NCI-H2196 (cell line): Measurements from ENCODE around the gene MICAL2.
A peak's percentile ranks its signal among the peaks of the same experiment; 100 is the strongest.

Experiments
- DNase-seq: peaks from one replicate; lab custom pipeline; 2025; ENCODE audit not compliant: unreplicated experiment; lab: John Stamatoyannopoulos, UW

MICAL2 gene, protein sequence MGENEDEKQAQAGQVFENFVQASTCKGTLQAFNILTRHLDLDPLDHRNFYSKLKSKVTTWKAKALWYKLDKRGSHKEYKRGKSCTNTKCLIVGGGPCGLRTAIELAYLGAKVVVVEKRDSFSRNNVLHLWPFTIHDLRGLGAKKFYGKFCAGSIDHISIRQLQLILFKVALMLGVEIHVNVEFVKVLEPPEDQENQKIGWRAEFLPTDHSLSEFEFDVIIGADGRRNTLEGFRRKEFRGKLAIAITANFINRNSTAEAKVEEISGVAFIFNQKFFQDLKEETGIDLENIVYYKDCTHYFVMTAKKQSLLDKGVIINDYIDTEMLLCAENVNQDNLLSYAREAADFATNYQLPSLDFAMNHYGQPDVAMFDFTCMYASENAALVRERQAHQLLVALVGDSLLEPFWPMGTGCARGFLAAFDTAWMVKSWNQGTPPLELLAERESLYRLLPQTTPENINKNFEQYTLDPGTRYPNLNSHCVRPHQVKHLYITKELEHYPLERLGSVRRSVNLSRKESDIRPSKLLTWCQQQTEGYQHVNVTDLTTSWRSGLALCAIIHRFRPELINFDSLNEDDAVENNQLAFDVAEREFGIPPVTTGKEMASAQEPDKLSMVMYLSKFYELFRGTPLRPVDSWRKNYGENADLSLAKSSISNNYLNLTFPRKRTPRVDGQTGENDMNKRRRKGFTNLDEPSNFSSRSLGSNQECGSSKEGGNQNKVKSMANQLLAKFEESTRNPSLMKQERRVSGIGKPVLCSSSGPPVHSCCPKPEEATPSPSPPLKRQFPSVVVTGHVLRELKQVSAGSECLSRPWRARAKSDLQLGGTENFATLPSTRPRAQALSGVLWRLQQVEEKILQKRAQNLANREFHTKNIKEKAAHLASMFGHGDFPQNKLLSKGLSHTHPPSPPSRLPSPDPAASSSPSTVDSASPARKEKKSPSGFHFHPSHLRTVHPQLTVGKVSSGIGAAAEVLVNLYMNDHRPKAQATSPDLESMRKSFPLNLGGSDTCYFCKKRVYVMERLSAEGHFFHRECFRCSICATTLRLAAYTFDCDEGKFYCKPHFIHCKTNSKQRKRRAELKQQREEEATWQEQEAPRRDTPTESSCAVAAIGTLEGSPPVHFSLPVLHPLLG

DNA sequence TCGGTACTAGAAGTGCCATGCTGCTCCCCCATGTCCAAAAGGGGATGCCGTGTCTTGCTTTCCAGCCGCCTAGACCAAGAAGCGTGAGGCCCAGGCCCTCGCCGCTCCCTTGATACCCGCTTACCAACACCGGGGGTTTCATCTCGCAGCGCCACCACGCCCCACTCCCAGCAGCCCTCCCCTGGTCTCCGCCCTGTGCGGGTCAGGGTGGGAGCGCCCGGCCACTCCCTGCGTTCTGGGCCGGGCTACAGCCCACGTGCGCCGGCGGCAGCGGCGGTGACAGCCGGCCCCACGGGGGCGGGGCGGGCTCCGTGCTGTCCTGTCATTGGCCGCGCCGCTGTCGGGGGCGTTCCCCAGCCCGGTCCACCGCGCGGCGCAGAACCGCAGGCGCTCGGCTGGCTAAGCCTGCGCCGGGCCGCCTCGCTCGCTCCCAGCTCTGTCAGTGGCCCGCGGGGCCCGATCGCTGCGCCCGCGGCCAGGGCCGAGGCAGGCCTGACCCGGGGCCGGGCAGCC is at the start of gene MICAL2:
MICAL2 (plus strand) TSS at position 390 of the 513 bp plus-strand sequence. CDS start 51,566 bp downstream, outside the sequence.
- peak; percentile 92 for DNase-seq

DNA sequence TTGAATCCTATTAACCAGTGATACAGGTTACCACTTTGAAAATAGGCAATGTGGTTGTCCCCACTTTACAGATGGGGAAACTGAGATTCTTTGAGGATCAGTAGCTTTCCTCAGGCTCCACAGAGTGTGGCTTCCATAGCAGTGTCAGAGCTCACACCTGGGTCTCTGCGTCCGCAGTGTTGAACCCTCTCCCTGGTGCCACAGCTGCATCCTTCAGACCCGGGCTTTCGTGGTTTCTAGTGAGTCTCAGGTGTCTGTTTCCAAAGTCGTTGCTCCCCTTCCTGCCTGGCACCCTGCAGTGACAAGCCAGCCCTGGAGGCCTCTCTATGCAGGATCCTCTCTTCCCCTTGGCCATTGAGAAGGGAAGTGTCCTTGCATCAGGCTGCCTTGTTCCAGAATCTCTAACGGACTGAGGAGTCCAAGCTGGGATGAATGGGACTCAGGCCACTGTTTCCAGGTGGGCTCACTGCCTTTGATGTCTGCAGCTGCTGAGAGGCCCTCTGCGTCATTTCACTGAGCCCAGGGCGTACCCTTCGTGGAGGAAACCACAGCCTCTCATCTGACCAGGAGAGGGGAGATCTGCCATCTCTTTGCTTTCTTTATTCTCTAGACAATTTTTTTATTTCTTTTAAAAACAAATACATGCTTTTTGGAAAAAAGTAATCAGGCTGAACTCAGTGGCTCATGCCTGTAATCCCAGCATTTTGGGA is 48.4 kb upstream of the MICAL2 start:
- DNase-seq = no peak

DNA sequence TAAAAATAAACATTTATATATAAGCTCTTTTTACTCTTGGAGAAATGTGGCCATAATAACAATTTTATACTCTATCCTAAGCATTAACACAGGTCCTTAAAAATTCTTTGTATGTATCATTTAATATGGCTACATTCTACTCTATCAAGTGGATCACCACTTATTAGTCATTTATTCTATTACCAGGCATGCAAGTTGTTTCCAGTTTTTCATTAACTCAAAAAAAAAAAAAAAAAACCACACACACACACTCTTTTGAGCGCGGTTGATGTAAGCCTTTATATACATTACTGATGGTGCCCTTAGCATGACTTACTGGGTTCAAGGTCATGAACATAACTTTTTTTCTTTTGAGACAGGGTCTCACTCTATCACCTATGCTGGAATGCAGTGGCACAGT is 47.1 kb upstream of the MICAL2 start:
- no peak for DNase-seq

DNA sequence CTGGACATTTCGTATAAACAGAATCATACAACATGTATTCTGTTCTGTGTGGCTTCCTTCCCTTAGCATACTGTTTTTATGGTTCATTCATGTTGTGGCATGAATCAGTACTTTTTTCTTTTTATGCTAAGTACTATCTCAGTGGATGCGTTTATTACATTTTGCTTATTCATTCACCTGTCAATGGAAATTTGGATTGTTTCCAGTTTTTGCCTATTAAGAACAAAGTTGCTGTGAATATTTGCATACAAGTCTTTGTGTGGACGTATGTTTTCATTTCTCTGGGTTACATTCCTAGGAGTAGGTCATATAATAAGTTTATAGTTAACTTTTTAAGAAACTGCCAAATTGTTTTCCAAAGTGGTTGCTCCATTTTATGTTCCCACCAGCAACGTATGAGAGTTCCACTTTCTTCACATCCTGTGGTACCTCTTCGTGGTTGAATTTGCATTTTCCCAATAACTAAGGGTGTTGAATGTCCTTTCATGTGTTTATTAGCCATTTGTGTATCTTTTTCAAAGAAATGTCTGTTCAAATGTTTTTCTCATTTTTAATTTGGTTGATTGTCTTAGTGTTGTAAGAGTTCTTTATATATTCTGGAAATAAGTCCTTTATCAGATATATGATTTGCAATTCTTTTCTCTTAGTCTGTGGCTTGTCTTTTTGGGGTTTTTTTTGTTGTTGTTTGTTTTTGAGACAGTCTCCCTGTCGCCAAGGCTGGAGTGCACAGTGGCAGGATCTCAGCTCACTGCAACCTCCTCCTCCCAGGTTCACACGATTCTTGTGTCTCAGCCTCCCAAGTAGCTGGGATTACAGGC is 46.0 kb upstream of the MICAL2 start:
- no peak for DNase-seq

DNA sequence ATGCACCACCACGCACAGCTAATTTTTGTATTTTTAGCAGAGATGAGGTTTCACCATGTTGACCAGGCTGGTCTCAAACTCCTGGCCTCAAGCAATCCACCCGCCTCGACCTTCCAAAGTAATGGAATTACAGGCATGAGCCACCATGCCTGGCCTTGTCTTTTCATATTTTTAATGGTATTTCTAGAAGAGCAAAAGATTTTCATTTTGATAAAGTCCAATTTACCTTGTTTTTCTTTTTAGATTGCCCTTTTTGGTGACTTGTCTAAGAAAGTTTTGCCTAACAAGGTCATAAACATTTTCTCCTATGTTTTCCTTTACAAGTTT is 45.5 kb upstream of the MICAL2 start:
- DNase-seq = no peak

DNA sequence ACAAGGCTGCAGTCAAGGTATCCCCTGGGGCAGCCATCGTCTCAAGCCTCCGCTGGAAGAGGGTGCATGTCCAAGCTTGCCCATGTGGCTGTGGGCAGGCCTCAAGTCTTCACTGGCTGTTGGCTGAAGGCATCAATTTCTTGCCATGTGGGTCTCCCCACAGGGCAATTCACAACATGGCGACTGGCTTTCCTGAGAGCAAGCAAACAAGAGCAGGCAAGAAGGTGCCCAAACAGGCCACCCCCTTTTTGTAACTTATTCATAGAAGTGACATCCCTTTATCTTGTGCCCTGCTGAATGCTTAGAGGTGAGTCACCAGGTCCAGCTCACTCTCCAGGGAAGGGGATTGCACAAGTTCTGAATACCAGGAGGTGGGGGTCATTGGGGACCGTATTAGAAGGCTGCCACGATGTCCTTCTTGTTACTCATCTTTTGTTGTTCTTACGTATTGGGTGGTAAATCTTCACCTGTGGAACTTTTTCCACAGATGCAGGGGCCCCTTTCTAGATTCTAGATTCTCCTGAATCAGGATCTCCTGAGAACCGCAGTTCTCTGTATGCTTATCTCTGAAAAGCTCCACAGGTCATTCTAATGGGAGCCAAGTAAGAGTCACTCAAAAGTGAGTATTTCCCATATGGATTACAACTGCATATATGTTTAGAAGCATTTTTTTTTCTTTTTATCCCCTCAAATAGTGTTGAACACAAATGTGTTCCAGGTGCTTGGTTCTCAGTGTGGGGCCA is 44.2 kb upstream of the MICAL2 start:
- DNase-seq = no peak

DNA sequence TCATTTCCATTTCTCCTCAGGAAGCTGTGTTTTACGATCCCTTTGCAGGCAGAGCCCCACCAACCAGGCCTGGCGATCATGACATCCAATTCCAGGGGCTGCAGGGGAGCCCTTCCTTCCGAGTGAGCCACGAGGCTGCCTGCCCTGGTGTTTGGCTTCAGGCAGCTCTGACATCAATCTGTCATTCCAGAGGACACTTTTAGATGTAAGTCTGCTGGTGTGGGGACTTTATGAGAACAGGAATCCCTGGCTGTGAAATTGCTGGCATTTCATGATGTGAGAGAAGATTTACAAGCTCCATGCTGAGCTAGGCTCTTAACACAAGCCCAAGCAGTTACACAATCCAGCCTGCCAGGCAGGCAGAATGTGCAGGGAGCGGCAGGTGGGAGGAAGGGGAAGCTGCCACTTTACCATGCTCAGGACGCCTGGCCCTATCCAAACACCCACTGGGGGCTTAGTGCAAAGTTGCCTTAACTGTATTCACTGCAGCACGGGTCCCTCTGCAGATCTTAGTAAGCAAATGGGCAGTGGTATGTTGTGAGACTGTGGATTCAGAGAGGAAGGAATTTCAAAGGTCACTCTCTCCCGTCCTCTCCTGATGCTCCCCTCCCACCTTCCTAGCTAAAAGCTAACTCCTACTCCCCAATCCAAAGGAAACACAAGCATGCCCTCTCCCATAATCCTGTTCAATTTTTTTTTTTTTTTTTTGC is 43.4 kb upstream of the MICAL2 start:
- DNase-seq = peak; percentile 20

DNA sequence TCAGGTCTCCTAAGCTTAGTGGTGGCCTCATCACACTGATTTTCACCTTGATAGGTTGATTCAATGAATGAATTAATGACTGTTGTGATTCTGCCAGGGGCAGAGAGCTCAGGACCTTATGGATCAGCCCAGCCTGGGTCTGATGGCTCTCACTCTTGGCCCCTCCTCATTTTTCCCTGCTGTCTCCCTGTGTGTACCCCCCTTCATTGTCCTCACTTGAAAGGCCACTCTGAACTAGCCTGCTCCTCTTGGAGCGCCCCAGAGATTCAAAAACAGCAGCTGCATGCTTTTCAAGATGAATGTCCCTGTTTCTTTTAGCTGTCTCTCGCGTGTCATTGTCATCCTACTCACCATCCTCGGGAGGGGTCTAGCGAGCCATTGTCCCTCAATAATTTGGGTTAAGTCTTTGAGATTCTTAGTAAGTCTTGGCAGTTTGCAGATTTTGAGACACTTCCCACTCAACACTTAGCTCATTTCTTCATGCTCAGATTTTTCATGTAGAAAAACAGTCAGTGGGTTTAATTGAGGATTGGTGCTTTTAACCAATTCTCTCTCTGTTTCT is 42.5 kb upstream of the MICAL2 start:
- no peak for DNase-seq

DNA sequence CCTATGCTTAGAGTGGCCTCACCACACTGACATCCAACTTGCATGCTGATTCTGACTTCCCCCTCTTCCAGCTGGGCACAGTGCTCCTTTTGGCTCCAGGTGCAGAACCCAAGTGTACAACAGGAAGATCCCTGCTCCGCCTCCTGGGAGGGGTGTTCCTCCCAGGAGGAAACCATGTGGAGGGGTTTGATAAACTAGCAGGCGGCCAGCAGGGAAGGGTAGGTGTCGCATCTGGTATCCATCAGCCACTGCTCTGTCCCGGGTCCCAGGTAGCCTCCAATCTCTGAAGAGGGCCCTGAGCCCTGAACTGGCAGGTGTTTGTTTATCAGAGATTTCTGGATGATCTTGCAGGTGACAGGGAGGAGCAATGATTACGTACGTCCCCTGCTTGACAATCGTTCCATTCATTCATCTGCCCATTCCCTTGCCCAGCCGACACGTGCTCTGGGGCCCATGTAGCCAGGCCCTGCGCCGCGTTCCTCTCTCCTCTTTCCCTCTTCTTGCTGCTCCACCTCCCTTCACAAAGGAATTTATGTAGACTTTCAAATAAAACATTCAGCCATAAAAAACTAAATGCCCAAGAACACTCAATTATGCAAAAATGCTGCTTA is 41.2 kb upstream of the MICAL2 start:
- DNase-seq = no peak

DNA sequence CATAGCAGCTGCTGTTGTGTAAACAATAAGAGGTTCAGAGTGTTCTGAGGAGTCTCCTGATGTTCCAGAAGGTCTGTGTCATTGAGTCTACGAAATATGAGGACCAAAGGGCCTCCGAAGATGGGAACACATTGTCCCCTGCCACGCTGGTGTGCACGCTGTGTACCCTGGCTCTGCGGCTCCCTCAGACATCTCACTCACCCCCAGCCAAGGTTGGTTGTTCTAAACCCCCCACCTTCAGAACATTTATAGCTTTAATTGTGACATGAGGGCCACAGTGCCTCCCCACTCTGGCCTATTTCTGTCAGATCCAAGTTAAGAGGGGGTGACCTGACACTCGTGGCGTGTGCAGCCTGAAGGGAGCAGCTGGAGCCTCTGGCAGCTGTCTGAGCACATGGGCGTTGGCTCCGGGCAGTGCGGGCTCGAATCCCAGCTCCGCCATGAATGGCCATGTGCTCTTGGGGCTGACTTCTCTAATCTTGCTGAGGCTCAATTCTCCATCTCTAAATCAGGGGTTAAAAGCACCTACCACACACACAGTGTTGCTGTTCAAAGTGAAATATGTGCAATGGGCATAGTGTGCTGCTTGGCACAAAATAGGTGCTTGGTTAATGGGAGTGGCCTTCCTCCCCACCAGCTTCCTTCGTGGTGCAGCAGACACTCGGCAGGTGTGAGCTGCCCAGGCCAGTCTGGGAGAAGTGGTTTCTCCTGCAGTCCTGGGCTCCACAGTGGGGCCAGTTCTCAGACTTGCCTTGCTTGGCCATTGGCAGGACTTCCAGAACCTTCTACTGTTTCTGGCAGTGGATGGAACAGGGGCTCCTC is 39.7 kb upstream of the MICAL2 start:
- no peak for DNase-seq

DNA sequence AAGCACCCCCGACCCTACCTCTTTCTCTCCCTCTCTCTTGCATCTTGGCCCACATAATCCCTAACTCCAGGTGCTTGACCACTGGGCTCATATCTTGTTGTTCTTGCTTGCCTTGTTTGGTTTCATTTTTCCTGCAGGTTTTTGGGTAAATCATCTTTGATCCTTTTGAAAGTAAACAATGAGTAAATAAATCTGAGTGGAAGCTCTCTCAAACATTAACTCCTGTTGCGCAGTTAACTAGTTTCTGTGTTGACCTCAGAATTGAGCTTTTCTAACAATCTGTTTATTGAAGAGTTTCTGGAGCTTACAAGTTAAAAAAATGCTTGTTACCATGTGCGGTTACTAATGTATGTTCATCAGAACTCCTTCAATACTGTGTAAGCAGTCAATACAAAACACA is 38.8 kb upstream of the MICAL2 start:
- no peak for DNase-seq

DNA sequence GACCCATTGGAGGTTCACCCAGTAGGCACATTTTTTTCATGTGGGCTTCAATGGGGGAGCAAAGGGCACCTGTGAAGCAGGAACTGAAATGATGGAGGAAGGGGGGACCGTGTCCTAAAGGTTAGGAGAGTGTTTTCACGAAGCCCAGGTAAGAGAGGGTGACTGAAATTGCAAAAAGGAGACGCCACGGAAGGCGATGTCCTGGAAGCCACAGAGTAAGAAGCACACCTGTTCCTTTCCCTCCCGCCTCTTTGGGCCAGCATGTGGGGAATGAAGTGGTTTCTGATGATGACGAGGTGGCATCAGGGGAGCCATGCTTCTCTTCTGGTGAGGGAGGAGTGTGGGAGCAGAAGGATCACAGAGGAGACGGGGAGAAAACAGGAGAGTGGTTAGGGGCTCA is 37.0 kb upstream of the MICAL2 start:
- no peak for DNase-seq

DNA sequence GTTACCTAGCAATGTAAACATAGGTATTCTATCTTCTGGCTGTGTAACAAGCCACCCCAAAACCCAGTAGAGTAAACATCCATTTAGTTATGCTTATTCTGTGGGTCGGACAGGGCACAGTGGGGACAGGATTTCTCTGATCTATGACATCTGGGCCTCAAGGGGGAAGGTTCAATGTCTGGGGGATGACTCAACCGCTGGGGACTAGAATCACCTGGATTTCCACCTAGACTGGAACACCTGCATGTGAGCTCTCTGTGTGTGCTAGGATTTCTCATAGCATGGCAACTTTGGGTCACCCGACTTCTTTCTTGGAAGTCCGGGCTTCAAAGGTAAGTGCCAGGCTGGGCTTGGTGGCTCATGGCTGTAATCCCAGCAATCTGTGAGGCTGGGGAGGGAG is 36.5 kb upstream of the MICAL2 start:
- DNase-seq = no peak

DNA sequence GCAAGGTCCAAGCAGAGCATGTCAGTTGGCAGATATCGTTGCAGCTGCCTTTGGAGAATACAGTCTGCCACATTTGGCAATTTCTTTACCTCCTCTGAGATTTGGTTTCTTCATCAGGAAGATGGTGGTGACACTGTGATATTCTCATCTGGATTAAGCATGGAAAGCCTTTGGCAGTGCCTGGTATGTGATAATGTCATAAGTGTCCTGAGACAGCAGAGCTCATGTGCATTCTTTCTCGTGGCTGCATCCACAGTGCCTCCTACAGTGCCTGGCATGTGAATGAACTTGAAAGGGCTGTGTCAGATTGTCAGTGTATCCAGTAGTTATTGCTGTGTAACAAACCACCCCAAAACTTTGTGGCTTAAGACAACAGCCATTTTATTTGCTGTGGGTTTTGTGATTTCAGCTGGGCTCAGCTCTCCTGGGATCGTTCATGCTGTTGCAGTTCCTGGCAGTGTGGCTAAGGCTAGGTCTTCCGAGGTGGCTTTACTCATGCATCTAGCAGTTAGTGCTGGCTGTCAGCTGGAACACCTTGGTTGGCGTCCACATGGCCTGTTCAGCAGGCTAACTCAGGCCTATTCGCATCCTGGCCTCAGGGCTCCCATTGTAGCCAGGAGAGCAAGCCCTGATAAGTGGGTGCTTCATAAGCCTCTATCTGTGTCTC is 35.7 kb upstream of the MICAL2 start:
- DNase-seq = no peak

DNA sequence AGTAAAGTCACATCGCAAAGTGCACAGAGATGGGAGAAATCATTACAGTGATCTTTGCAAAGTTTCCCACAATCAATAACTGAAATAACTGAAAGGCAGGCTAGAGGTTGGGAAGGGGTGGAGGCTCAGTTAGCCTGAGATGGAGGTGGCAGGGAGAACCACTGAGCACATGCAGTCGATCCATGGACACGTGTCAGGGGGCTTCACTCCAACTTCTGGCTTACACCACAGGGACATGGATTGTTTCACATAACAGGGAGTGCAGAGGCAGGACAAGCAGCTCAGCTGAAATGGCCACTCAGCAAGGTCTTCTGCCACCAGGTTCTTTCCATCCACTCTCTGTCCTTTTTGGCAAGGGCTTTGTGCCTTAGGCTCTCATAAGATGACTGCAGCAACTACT is 35.1 kb upstream of the MICAL2 start:
- no peak for DNase-seq
